CD4-positive, CD25-positive, alpha-beta regulatory T cell (primary cell): ENCODE results near the gene EPHB6. TPM values are rescaled to one million over a fixed set of nuclear protein-coding genes. Genes with fewer than 3 reads are reported as not detected.

Experiments
- ATAC-seq, 2 donors: fragments of 150-1000 bp; cut with Tn5 transposase; one replicate each; pipeline ENCODE4 v1.10.0; 2021; ENCODE audit warnings: low read depth in 2 of 2, moderate number of reproducible peaks in 2 of 2, moderate library complexity in 1 of 2
- DNase-seq, 3 donors: peaks; one replicate each; pipeline versions ENCODE4 v3.0.0 to v3.0.0-alpha.2; 2012 to 2022; ENCODE audit warnings: mixed read lengths in 1 of 3
- H3K27ac ChIP-seq: one replicate; pipeline ENCODE4 v1.7.0; 2013; ENCODE audit warnings: mild to moderate bottlenecking, low read length; ENCODE audit not compliant: insufficient read depth, poor library complexity, severe bottlenecking
- H3K27me3 ChIP-seq: one replicate; pipeline ENCODE4 v1.7.0; 2013; ENCODE audit warnings: low read length; ENCODE audit not compliant: control insufficient read depth, insufficient read depth
- H3K36me3 ChIP-seq: one replicate; pipeline ENCODE4 v1.7.0; 2013; ENCODE audit warnings: mild to moderate bottlenecking, low read length, moderate library complexity; ENCODE audit not compliant: control insufficient read depth, insufficient read depth
- H3K4me1 ChIP-seq: 2 replicates; pipeline ENCODE4 v1.7.0; 2013; ENCODE audit warnings: mild to moderate bottlenecking, low read length; ENCODE audit not compliant: insufficient read depth, control insufficient read depth, poor library complexity, severe bottlenecking
- H3K4me3 ChIP-seq: one replicate; pipeline ENCODE4 v1.7.0; 2013; ENCODE audit warnings: low read depth, mild to moderate bottlenecking, low read length, moderate library complexity
- H3K9me3 ChIP-seq, 2 experiments: 1 replicate in 1 of 2; 2 replicates in 1 of 2; pipeline ENCODE4 v1.7.0; 2013; ENCODE audit warnings: low read length in 2 of 2, mild to moderate bottlenecking in 1 of 2, moderate library complexity in 1 of 2; ENCODE audit not compliant: control insufficient read depth in 2 of 2
- H3K27ac Mint-ChIP-seq, 3 donors: one replicate each; pipeline ENCODE4 v1.8.0; 2020 to 2022; ENCODE audit warnings: mild to moderate bottlenecking in 3 of 3, mixed read lengths in 3 of 3, moderate library complexity in 2 of 3
- H3K27me3 Mint-ChIP-seq: one replicate; pipeline ENCODE4 v1.8.0; 2022; ENCODE audit warnings: mild to moderate bottlenecking, mixed read lengths
- H3K36me3 Mint-ChIP-seq: one replicate; pipeline ENCODE4 v1.8.0; 2020; ENCODE audit warnings: mixed read lengths
- H3K4me1 Mint-ChIP-seq, 4 donors: one replicate each; pipeline ENCODE4 v1.8.0; 2020 to 2022; ENCODE audit warnings: mixed read lengths in 4 of 4, mild to moderate bottlenecking in 1 of 4
- H3K4me3 Mint-ChIP-seq, 4 donors: one replicate each; pipeline ENCODE4 v1.8.0; 2020 to 2022; ENCODE audit warnings: mild to moderate bottlenecking in 4 of 4, mixed read lengths in 4 of 4, moderate library complexity in 3 of 4
- H3K9me3 Mint-ChIP-seq, 7 donors: one replicate each; pipeline ENCODE4 v1.8.0; 2020 to 2022; ENCODE audit warnings: mixed read lengths in 7 of 7, mild to moderate bottlenecking in 3 of 7, moderate library complexity in 2 of 7
- polyA plus RNA-seq, 4 donors: library from polyadenylated mRNA; unstranded; fragments of 300-500 nt; fragmentation: Illumina TruSeq; gene quantifications; one replicate each; pipeline ENCODE4 v1.2.3, GENCODE V29; 2021
- total RNA-seq: library from RNA; stranded (reverse); gene quantifications from one replicate; pipeline ENCODE4 v1.2.3, GENCODE V29; 2022

Gene EPHB6
- total and polyA plus RNA-seq, 5 donors from 2014 or later: 22.4 to 58.0 (median 29.7) TPM

DNA sequence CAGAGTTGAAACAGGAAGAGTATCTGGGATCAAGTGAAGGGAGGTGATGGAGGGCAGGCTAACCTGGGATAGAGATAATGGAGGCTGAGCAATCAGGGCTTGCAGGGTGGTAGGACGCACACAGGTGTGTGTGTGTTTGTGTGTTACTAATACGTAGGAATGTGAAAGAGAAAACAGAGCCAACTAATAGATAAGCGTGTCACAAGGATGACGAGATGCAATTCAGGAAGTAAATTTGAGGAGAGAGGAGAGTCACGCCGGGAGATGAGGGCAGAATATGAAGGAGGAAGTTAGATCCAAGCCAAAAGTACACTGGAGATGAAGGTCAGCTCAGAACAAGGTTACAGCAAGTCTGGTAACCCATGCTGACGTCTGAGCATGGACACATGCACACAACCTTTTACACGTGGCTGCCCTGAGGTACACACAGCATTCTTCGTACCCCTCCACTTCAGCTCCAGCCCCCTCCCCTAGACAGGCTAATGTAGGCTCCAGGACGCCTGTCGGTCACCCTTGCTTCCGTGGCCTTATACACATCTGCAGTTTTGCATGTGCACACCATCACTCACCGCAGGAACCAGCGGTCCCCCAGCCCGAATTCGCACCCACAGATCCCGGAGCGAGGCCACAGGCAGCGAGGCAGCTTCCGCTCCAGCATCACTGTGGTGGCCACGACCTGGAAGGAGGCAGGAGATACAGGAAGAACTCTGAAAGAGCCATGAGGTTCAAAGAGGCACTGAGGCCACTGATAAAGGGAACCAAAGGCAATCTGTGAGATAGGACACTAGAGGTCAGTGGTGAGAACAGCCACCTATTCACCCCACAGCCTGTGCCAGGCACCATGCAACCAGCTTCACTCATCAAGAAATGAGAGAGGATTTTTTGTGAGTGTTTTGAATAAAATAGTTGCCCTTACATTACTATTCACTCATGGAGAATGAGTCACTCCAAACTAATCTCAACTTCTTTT, 54.3 kb downstream of the EPHB6 start:
- Histone ChIP-seq H3K4me1 (no peaks in the 10 kb centered on the region), H3K27ac (no peak overlapping the region), H3K36me3 (no peaks in the 10 kb centered on the region), H3K27me3 (peaks cover 9% of the 10 kb centered on the region), H3K4me3 (no peak overlapping the region), H3K9me3 (peaks cover 4 to 7% of the 10 kb centered on the region in 2 experiments)
- peak in 1 of 2 donors; percentile 28 for ATAC-seq
- peaks cover 0 to 2% (median 0%) of the 10 kb centered on the region in 4 donors for H3K4me1 Mint-ChIP-seq
- DNase-seq: peak in 1 of 3 donors; percentile 24
- H3K27ac Mint-ChIP-seq: no peak overlapping the region
- peaks cover 0 to 3% (median 0%) of the 10 kb centered on the region in 7 donors for H3K9me3 Mint-ChIP-seq
- H3K4me3 Mint-ChIP-seq: no peak overlapping the region
- no peaks in the 10 kb centered on the region for H3K36me3 Mint-ChIP-seq
- H3K27me3 Mint-ChIP-seq: peaks cover 32% of the 10 kb centered on the region

DNA sequence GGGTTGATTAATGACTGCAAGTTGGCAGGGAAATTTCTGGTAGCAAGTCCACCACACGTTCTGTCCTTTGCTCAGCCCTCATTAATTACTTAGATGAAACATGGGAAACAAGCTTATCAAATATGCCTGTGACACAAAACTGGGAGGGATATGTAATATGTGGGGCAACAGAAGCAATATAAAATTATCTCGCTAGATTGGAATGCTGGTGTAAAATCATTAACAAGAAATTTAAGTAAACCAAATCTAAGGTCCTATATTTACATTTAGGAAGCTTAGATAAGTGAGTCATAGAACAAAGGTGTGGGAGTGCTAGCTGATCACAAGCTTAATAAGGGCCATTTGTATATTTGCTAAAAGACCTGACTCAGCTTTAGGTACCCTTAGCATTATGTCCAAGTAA, 55.2 kb downstream of the EPHB6 start:
- ATAC-seq: no peak
- H3K4me1 Mint-ChIP-seq: peaks cover 0 to 2% (median 0%) of the 10 kb centered on the region in 4 donors
- no peak overlapping the region for H3K27ac ChIP-seq

DNA sequence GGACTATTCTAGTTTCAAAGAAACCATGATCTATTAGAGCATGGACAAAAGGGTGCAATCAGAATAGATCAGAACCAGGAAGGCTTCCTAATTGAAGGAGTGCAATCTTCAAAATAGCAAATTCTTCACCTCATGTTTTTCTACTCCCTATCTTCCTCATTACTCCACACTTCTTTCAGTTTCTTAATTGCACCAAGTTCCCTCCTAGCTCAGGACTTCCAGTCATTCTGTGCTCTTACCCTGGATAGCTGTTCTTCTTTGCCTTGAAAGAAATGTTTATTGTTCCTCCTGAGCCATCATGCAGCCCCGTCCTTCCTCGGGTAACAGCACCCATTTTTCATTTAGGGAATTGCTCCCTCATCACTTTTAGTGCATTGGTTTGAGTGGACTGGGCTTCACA, 55.6 kb downstream of the EPHB6 start:
- H3K4me1 ChIP-seq: no peaks in the 10 kb centered on the region
- H3K27me3 ChIP-seq: peaks cover 11% of the 10 kb centered on the region
- H3K36me3 ChIP-seq: no peaks in the 10 kb centered on the region
- Mint-ChIP-seq H3K27ac (no peak overlapping the region), H3K9me3 (peaks cover 0 to 4% (median 0%) of the 10 kb centered on the region in 7 donors), H3K27me3 (peaks cover 36% of the 10 kb centered on the region), H3K4me1 (peaks cover 0 to 2% (median 0%) of the 10 kb centered on the region in 4 donors), H3K4me3 (no peak overlapping the region), H3K36me3 (no peaks in the 10 kb centered on the region)
- no peak overlapping the region for H3K4me3 ChIP-seq
- DNase-seq (no peak), ATAC-seq (no peak)
- H3K9me3 ChIP-seq: no peaks in the 10 kb centered on the region
- H3K27ac ChIP-seq: no peak overlapping the region

More for the DNA sequence above, 55.2 kb downstream of the EPHB6 start:
- H3K36me3 Mint-ChIP-seq: no peaks in the 10 kb centered on the region
- H3K27me3 Mint-ChIP-seq: peaks cover 36% of the 10 kb centered on the region
- H3K9me3 Mint-ChIP-seq: peaks cover 0 to 4% (median 0%) of the 10 kb centered on the region in 7 donors
- H3K9me3 ChIP-seq: no peaks in the 10 kb centered on the region
- no peak overlapping the region for H3K4me3 ChIP-seq
- no peaks in the 10 kb centered on the region for H3K36me3 ChIP-seq
- no peak overlapping the region for H3K27ac Mint-ChIP-seq
- no peaks in the 10 kb centered on the region for H3K4me1 ChIP-seq
- no peak for DNase-seq
- H3K4me3 Mint-ChIP-seq: no peak overlapping the region
- peaks cover 9% of the 10 kb centered on the region for H3K27me3 ChIP-seq

GRCh38 chr7:142913051-142913450, 58.2 kb downstream of the EPHB6 start:
- H3K4me1 ChIP-seq: no peaks in the 10 kb centered on the region
- Mint-ChIP-seq H3K9me3 (peaks cover 0 to 2% (median 0%) of the 10 kb centered on the region in 7 donors), H3K4me1 (peaks cover 0 to 2% (median 0%) of the 10 kb centered on the region in 4 donors), H3K36me3 (no peaks in the 10 kb centered on the region), H3K27me3 (peaks cover 41% of the 10 kb centered on the region), H3K27ac (no peak overlapping the region), H3K4me3 (no peak overlapping the region)
- H3K27ac ChIP-seq: no peak overlapping the region
- no peak for DNase-seq
- no peak overlapping the region for H3K4me3 ChIP-seq
- no peaks in the 10 kb centered on the region for H3K36me3 ChIP-seq
- H3K27me3 ChIP-seq: peaks cover 14% of the 10 kb centered on the region
- H3K9me3 ChIP-seq: no peaks in the 10 kb centered on the region
- no peak for ATAC-seq

DNA sequence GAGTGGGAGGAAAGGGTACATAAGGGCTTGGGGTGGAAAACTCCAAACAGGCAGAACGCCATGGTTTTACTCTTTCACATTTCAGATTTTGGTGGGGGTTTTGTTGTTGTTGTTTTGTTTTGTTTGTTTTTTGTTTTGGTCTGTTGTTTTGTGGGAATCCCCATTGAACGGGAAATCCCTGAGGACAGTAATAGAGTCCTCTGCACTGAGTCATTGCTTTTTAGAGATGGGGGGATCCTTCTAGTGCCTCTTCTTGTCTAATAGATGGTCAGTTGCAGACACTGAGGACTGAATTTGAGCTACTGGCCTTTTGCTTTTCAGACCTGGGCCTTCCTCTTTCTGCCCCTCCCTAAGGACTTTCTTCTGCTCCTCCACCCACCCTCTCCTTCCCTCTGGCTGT, 58.7 kb downstream of the EPHB6 start:
- Histone ChIP-seq H3K4me3 (no peak overlapping the region), H3K4me1 (no peaks in the 10 kb centered on the region), H3K27me3 (peaks cover 12% of the 10 kb centered on the region), H3K36me3 (no peaks in the 10 kb centered on the region), H3K27ac (no peak overlapping the region), H3K9me3 (no peaks in the 10 kb centered on the region)
- DNase-seq: no peak
- ATAC-seq: no peak
- Mint-ChIP-seq H3K27ac (no peak overlapping the region), H3K4me1 (peaks cover 0 to 2% (median 0%) of the 10 kb centered on the region in 4 donors), H3K36me3 (no peaks in the 10 kb centered on the region), H3K9me3 (peaks cover 0 to 1% (median 0%) of the 10 kb centered on the region in 7 donors), H3K27me3 (peaks cover 40% of the 10 kb centered on the region), H3K4me3 (no peak overlapping the region)

DNA sequence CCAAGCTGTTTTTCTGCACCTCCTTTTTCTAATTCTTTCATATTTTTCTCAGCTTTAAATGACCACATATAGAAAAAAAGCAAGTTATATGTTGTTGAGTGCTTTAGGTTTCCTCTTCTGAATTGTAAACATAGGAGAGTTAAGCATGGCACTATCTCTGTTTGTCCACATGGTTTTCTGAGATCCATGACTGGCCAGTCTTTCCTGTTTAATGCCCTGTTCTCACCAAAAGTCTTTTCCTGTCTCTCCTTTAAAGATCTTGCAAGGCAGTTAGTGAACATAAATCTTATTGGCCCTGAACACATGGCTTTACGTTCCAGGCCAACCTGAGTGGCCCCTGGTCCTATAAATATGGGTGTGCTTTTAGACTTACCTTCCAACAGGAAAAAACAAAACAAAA, 59.2 kb downstream of the EPHB6 start:
- no peak for ATAC-seq
- DNase-seq: no peak
- Histone ChIP-seq H3K9me3 (no peaks in the 10 kb centered on the region), H3K4me3 (no peak overlapping the region), H3K4me1 (no peaks in the 10 kb centered on the region), H3K36me3 (no peaks in the 10 kb centered on the region), H3K27me3 (peaks cover 12% of the 10 kb centered on the region), H3K27ac (no peak overlapping the region)
- Mint-ChIP-seq H3K27ac (no peak overlapping the region), H3K27me3 (peaks cover 38% of the 10 kb centered on the region), H3K4me3 (no peak overlapping the region), H3K36me3 (no peaks in the 10 kb centered on the region), H3K4me1 (no peaks in the 10 kb centered on the region), H3K9me3 (peaks cover 0 to 1% (median 0%) of the 10 kb centered on the region in 7 donors)

GRCh38 chr7:142915315-142915714, 60.4 kb downstream of the EPHB6 start:
- Mint-ChIP-seq H3K36me3 (no peaks in the 10 kb centered on the region), H3K9me3 (peaks cover 0 to 1% (median 0%) of the 10 kb centered on the region in 7 donors), H3K4me3 (no peak overlapping the region), H3K27ac (no peak overlapping the region), H3K27me3 (peaks cover 43% of the 10 kb centered on the region), H3K4me1 (no peaks in the 10 kb centered on the region)
- Histone ChIP-seq H3K9me3 (no peaks in the 10 kb centered on the region), H3K36me3 (no peaks in the 10 kb centered on the region), H3K4me3 (no peak overlapping the region), H3K27me3 (peaks cover 12% of the 10 kb centered on the region), H3K27ac (no peak overlapping the region), H3K4me1 (no peaks in the 10 kb centered on the region)
- ATAC-seq (no peak), DNase-seq (no peak)
